GM19043 (cell line): ENCODE results near the gene CNR2.
"Not testable (repeated sequence)": the region's sequence is repeated elsewhere in the genome, so short reads cannot be mapped to it uniquely, and the experiment has no call there.

Source experiments
- ATAC-seq: cut with Tn5 transposase; IDR thresholded peaks from one replicate; pipeline ENCODE4 v1.9.1; 2021; ENCODE audit warnings: low read depth; ENCODE audit not compliant: unreplicated experiment

CNR2 gene

GRCh38 chr1:23838401-23838866, 74.7 kb downstream of the CNR2 start:
- no peak for ATAC-seq

DNA sequence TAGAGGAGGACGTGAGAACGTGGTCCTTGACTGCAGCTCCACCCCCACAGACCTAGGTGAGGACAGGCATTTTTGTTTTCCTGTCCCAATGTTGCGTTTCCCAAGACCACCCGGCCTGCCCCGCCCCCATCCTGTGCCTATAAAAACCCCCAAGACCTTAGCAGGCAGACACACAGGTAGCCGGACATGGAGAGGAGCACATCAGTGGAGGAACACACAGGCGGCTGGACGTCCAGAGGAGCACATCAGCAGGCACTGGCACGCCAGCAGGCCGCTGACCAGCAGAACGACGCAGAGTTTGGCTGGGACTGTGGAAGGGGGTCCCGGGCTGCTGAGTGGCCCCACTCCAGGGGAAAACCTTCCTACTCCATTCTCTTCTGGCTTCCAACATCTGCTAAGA, 75.3 kb downstream of the CNR2 start:
- ATAC-seq = no peak

DNA sequence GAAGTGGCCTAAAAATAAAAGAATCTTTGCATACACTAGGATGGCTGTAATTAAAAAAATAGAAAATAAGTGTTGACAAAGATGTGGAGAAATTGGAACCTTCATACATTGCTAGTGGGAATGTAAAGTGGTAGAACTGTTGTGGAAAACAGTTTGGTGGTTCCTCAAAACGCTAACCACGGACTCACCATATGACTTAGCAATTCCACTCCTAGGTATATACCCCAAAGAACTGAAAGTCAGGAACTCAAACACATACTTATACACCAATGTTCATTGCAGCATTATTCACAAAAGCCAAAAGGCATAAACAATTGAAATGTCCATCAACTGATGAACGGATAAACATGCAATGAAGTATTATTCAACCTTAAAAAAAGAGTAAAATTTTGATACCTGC, 77.1 kb downstream of the CNR2 start:
- no peak for ATAC-seq

GRCh38 chr1:23834156-23834555, 79.0 kb downstream of the CNR2 start:
- not testable (repeated sequence) for ATAC-seq

DNA sequence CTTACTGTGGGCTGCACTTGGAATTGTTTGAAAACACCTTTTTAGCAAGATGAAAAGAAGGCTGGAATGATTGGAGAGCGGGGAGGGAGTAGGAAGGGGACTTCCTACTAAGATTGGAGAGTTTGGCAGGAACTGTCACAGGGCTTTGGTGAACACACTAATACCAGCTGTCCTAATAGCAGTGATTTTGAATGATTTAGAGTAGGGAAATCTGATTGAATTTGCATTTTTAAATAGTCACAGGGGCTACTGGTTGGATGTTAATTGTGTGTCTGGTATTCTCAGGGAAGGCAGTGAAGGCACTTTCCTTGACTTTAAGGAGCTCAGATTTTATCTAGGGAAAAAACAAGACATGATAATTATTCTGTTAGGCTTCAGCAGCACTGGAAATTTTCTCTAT, 85.4 kb downstream of the CNR2 start:
- no peak for ATAC-seq

DNA sequence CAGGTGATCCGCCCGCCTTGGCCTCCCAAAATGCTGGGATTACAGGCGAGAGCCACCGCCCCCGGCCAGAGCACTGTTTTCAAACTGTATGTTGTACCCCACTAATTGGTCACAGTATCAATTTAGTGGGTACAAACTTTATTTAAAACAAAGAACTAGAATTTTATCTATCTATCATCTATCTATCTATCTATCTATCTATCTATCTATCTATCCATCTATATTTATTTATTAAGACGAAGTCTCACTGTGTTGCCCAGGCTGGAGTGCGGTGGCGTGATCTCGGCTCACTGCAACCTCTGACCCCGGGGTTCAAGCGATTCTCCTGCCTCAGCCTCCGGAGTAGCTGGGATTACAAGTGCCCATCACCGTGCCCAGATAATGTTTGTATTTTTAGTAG, 86.6 kb downstream of the CNR2 start:
- not testable (repeated sequence) for ATAC-seq

GRCh38 chr1:23825762-23826522, 87.2 kb downstream of the CNR2 start:
- no peak for ATAC-seq

DNA sequence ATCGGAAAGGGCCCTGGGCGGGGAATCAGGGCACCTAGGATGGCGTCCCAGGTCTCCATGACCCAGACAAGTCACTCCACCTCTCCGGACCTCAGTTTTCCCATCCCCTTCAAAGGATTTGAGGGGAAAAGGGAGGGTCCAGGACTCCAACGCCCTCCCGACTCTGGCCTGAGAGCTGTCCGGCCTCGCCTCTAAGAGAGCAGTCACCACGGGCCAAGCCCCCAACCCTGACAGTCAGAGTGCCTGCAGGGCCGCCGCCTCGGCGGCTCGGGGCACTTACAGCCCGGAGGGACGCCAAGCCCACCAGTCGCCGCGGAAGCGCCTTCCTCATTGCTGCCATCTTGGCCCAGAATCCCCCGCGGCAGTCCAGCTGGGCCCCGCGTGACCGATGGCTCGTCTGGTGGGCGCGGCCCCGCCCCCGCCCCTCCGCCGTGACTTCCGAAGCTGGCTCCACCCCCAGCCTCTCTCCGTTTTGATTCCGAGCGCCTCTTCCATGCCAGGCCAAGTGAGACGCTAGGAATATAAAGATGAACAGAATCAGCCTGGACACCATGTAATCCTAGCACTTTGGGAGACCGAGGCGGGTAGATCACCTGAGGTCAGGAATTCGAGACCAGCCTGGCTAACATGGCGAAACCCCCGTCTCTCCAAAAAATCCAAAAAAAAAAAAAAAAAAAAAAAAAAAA, 87.9 kb downstream of the CNR2 start, which contains the start of gene HMGCL:
TSS of gene HMGCL (minus strand) at position 354 of the 686 bp plus-strand sequence. CDS start at position 340, 14 bp downstream.
- ATAC-seq = no peak

DNA sequence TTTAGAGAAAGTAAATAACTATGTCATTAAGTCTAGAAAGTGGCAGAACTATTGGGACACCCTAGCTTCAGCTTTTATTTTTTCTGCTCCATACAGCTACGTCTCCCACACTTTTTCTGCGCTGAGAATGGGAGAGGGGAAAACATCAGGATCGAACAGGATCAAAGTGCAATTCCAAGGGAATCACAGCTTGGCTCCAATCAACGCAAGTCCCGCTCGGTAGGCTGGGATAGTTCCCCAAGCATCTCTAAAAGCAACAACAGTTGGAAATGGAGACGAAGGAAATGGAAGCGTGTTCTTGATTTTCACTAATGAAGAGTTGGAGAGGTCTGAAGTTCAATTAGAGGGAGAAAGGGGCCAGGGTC, 88.5 kb downstream of the CNR2 start:
- ATAC-seq = no peak

DNA sequence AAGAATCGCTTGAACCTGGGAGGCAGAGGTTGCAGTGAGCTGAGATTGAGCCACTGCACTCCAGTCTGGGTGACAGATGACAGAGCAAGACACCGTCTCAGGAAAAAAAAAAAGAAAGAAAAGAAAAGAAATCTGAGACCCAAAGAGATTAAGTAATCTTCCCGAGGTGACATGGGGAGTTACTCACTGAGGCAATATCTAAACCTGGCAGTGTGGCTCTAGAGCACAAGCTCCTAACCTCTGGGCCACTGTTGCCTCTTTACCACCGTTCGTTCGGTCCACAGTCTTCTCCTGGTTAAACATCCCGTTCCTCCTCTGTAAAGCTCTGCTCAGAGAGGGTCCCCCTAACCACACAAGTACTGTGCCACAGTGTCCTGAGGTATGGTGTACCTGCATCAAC, 89.4 kb downstream of the CNR2 start:
- ATAC-seq = no peak
